ENCODE measurements around the gene NCF4.

NCF4 gene

GRCh38 chr22:36860821-36861659 lies at the start of gene NCF4:
Gene NCF4, plus strand, starts transcription at chr22:36861006. Its CDS starts 166 bp downstream, at chr22:36861172.
- DNase-seq (ENCODE audit: low spot score), result no peak

- no peak for DNase-seq (ENCODE audit: low spot score)
These were observed 49.6 kb upstream of the NCF4 start for GRCh38 chr22:36811094-36811800.

- no peak for DNase-seq (ENCODE audit: low spot score)
These were observed 46.0 kb upstream of the NCF4 start for GRCh38 chr22:36814801-36815200.

GRCh38 chr22:36815558-36816338 lies 45.1 kb upstream of the NCF4 start:
- DNase-seq (ENCODE audit: low spot score), result no peak

GRCh38 chr22:36816339-36816635 lies 44.5 kb upstream of the NCF4 start:
- no peak for DNase-seq (ENCODE audit: low spot score)

- no peak for DNase-seq (ENCODE audit: low spot score)
These were observed 43.9 kb upstream of the NCF4 start, which contains the start of gene PVALB for GRCh38 chr22:36816636-36817524. Gene PVALB, minus strand, starts transcription at chr22:36817035. Its CDS starts 30 bp downstream, at chr22:36817005.

- no peak for DNase-seq (ENCODE audit: low spot score)
These were observed 43.3 kb upstream of the NCF4 start for GRCh38 chr22:36817525-36817848.

GRCh38 chr22:36818010-36818642 lies 42.7 kb upstream of the NCF4 start:
- no peak for DNase-seq (ENCODE audit: low spot score)

- DNase-seq (ENCODE audit: low spot score), result no peak
These were observed 41.7 kb upstream of the NCF4 start for GRCh38 chr22:36819112-36819511.

GRCh38 chr22:36822581-36822980 lies 38.2 kb upstream of the NCF4 start:
- DNase-seq (ENCODE audit: low spot score), result no peak

- no peak for DNase-seq (ENCODE audit: low spot score)
These were observed 37.5 kb upstream of the NCF4 start for GRCh38 chr22:36823186-36823839.

- DNase-seq (ENCODE audit: low spot score), result no peak
These were observed 36.2 kb upstream of the NCF4 start for GRCh38 chr22:36824655-36825054.

GRCh38 chr22:36826262-36826661 lies 34.5 kb upstream of the NCF4 start:
- no peak for DNase-seq (ENCODE audit: low spot score)

GRCh38 chr22:36828815-36829214 lies 32.0 kb upstream of the NCF4 start:
- DNase-seq (ENCODE audit: low spot score), result no peak

GRCh38 chr22:36829370-36830002 lies 31.3 kb upstream of the NCF4 start:
- DNase-seq (ENCODE audit: low spot score), result no peak

- no peak for DNase-seq (ENCODE audit: low spot score)
These were observed 30.2 kb upstream of the NCF4 start for GRCh38 chr22:36830601-36831000.

- DNase-seq (ENCODE audit: low spot score), result no peak
These were observed 29.6 kb upstream of the NCF4 start for GRCh38 chr22:36831206-36831605.

- no peak for DNase-seq (ENCODE audit: low spot score)
These were observed 29.1 kb upstream of the NCF4 start for GRCh38 chr22:36831717-36832116.

GRCh38 chr22:36833073-36833472 lies 27.7 kb upstream of the NCF4 start:
- no peak for DNase-seq (ENCODE audit: low spot score)

GRCh38 chr22:36835903-36836302 lies 24.9 kb upstream of the NCF4 start:
- no peak for DNase-seq (ENCODE audit: low spot score)

Data from left forelimb (tissue), 1 donor.